LNCAP (cell line): ENCODE results near the gene SLC34A1.

ENCODE experiments used
- TF ChIP-seq, protein P1 (sequence below): fragments of 450-650 bp; IDR thresholded peaks from 2 replicates; pipeline ENCODE4 v1.5.1; 2017; ENCODE audit warnings: mild to moderate bottlenecking

The SLC34A1 gene

DNA sequence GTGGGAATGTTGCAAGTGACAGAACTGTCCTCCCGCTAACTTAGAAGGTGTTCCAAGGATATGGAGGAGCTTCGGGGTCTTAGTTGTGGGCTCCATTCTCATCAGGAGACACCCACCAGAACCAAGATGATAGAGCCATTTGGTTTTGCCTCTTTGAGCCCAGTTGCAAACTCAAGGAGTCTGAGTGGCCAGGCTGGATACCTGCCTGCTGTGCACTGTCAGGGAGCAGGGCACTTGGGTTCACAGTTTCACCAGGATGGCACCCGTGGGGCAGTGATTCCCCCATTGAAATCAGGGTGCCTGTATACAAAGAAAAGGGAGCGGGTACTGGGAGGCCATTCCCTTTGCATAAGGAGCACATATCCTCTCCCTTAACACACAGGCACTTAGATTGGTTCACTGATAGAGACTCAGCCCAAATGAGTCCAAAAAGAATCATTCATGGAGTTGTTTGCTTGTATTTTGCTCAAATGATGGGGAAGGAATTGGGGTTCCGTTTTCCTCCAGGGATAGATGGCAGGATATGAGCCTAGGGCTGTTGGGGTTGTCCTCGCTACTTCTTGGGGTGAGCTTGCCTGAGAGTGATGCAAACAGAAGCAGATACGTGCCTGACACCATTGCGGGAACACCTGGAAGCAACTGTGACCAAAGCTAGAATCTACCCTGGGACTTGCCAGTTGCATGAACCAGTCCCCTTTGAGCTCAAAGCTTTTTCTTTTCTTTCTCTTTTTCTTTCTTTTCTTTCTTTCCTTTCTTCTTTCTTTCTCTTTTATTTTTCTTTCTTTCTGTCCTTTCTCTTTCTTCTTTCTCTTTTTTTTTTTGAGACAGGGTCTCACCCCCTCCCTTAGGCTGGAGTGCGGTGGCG, 61.0 kb downstream of the SLC34A1 start:
- TF ChIP-seq, protein P1, sequence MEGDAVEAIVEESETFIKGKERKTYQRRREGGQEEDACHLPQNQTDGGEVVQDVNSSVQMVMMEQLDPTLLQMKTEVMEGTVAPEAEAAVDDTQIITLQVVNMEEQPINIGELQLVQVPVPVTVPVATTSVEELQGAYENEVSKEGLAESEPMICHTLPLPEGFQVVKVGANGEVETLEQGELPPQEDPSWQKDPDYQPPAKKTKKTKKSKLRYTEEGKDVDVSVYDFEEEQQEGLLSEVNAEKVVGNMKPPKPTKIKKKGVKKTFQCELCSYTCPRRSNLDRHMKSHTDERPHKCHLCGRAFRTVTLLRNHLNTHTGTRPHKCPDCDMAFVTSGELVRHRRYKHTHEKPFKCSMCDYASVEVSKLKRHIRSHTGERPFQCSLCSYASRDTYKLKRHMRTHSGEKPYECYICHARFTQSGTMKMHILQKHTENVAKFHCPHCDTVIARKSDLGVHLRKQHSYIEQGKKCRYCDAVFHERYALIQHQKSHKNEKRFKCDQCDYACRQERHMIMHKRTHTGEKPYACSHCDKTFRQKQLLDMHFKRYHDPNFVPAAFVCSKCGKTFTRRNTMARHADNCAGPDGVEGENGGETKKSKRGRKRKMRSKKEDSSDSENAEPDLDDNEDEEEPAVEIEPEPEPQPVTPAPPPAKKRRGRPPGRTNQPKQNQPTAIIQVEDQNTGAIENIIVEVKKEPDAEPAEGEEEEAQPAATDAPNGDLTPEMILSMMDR = no peak

DNA sequence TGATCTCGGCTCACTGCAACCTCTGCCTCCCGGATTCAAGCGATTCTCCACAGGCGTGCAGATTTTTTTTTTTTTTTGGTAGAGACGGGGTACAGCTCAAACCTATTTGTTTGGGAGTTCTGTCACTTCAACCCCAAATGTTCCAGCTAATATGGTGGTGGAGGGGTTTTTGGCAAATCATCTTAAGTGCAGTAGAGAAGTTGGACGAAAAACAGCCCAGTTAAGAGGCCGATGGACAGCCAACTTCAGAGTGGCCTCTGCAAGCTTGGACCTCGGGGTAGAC, 61.6 kb downstream of the SLC34A1 start:
- TF ChIP-seq, protein P1 = no peak

DNA sequence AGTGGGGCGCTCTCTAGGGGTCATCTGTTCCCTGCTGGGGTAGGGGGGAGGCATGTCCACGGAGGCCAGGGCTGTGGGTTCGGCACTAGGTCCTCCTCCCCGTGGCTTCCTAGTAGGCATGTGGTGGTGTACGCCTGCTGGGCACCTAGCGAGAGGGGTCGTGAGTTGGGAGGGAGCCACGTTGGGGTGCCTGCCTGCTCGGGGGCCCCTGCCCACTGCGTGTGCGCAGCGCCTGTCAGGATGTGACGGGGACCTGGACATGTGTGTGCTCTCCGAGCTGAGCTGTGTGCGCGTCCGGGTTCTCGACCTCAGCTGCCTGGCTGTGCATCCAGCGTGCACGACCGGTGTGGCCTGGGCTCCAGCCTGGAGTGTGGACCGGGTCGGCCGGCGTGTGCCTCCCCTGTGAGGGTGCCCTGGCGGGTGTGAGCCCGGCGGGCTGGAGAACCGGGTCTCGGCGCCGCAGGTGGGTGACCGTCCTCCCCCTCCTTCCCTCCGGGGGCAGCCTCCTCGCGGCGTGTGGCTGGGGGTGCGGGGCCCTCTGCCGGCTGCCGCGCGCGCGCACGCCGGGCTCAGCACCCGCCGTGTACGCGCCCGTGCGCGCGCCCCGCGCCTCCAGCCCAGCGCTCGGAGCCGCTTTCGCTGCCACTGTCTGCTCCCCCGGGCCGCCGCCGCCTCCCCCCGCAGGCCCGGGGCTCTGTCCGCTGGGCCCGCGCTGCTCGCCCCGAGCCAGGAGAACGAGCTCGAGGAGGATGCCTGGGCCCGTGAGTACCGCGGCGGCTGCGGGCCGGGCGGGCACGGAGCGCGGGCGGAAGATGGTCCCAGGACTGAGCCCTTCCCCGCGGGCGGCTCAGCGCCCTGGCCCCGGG, 62.2 kb downstream of the SLC34A1 start, which contains the start of gene PRR7:
Gene PRR7 (plus strand): TSS at position 615 of the 866 bp plus-strand sequence. CDS start 8,254 bp downstream, outside the sequence.
- TF ChIP-seq, protein P1 = no peak

DNA sequence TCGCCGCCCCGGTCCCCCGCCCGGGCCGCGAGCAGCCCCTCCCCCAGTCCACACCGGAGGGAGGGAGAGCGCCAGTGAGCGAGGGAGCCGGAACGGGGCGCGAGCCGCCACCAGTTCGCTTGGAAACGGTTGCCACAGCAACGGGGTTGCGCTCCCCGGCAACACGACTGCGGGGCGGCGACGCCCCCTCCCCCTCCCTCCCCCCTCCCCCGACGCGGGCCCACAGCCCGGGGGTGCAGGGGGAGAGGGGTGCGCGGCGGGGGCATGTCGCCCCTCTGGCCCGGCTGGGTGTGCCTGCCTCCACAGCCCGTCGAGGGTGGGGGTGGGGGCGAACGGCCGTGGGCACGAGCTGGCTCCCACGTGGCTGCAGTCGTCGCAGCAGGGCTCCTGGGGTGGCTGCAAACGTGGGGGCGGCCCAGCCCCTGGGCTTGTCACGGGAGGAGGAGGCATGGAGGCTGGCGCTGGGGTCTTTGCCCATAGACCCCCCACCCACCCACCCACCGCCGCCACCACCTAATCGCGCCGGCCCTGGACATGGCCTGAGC, 62.9 kb downstream of the SLC34A1 start:
- TF ChIP-seq, protein P1 = no peak

DNA sequence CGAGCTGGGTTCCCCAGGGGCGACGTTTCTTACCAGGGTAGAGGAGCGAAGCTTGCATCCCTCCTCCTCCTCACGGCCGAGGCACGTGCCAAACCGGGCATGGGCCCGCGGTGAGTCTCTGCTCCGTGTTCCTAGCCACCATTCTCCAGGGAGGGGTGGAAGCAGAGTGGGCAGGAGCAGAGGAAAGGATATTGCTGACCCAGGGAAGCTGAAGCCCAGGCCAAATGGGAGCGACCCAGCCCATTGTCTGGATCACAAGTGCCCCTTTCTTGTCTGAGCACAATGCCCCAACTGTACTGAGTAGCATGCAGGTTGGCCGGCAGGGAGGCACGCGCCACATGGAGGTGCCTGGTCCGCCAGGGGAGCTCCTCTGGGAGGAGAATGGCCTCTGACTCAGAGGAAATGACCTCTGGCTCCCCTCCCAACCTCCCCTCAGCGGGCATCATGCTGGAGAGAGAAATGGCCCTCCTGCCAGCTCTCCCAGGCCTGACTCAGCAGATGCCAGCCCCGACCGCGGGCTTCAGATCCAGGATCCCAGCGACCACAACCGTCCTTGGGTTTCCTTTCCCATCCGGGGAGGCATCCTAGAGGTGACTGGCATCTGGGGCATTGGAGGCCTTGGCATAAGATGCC, 63.5 kb downstream of the SLC34A1 start:
- TF ChIP-seq, protein P1 = no peak
